Measurements from ENCODE around the gene ARMC10. TPM values are rescaled to one million over a fixed set of nuclear protein-coding genes. Genes with fewer than 3 reads are reported as not detected.
A peak's percentile ranks its signal among the peaks of the same experiment; 100 is the strongest.
"Not testable (repeated sequence)": the region's sequence is repeated elsewhere in the genome, so short reads cannot be mapped to it uniquely, and the experiment has no call there.

The ARMC10 gene
- total RNA-seq, 4 donors from 2014 or later: 42.6 to 61.0 (median 48.5) TPM

- H3K36me3 ChIP-seq: peaks cover 0 to 22% (median 3%) of the 10 kb centered on the region in 3 donors
- TF ChIP-seq CTCF (IDR thresholded peaks at IDR 0.05): no peak
- no peak for TF ChIP-seq POLR2A (IDR thresholded peaks at IDR 0.05)
- TF ChIP-seq EP300 (IDR thresholded peaks at IDR 0.05): no peak
- H3K27ac ChIP-seq: peak overlapping the region in 2 of 4 donors; percentile 33 to 48
- DNase-seq (ENCODE audit: low spot score in 2 of 2): no peak
- H3K4me3 ChIP-seq: no peak overlapping the region
- no peaks in the 10 kb centered on the region for H3K27me3 ChIP-seq
- 28 to 40% methylated on average over 12 of the region's 12 CpGs for WGBS, 2 donors
- peaks cover 0 to 15% (median 2%) of the 10 kb centered on the region in 4 donors for H3K4me1 ChIP-seq
- no peaks in the 10 kb centered on the region for H3K9me3 ChIP-seq
Observed at GRCh38 chr7:103106005-103106702, 31.2 kb downstream of the ARMC10 start.

- not testable (repeated sequence) for H3K9me3 ChIP-seq; DNase-seq (ENCODE audit: low spot score in 2 of 2); H3K4me3 ChIP-seq; H3K27me3 ChIP-seq
- Histone ChIP-seq H3K27ac (peak overlapping the region in 2 of 4 donors; percentile 33 to 48), H3K36me3 (peaks cover 0 to 22% (median 0%) of the 10 kb centered on the region in 3 donors), H3K4me1 (peaks cover 0 to 15% (median 2%) of the 10 kb centered on the region in 4 donors)
- 32 to 34% methylated on average over 6 of the region's 6 CpGs for WGBS, 2 donors
Observed at GRCh38 chr7:103106703-103107070, 31.7 kb downstream of the ARMC10 start.

GRCh38 chr7:103113164-103113563 is 38.2 kb downstream of the ARMC10 start:
- H3K27ac ChIP-seq: peak overlapping the region in 2 of 4 donors; percentile 75 to 80
- peaks cover 0 to 3% (median 0%) of the 10 kb centered on the region in 3 donors for H3K36me3 ChIP-seq
- H3K27me3 ChIP-seq: no peaks in the 10 kb centered on the region
- no peak for TF ChIP-seq CTCF (IDR thresholded peaks at IDR 0.05)
- no peak for TF ChIP-seq POLR2A (IDR thresholded peaks at IDR 0.05)
- peak in 1 of 2 donors; percentile 47 for TF ChIP-seq EP300 (IDR thresholded peaks at IDR 0.05)
- no peaks in the 10 kb centered on the region for H3K9me3 ChIP-seq
- H3K4me1 ChIP-seq: peaks cover 0 to 41% (median 4%) of the 10 kb centered on the region in 4 donors
- no peak for DNase-seq (ENCODE audit: low spot score in 2 of 2)
- no peak overlapping the region for H3K4me3 ChIP-seq
- WGBS, 2 donors: 57 to 68% methylated on average over 2 of the region's 2 CpGs

GRCh38 chr7:103114576-103115008 is 39.7 kb downstream of the ARMC10 start:
- no peaks in the 10 kb centered on the region for H3K9me3 ChIP-seq
- no peak overlapping the region for H3K4me3 ChIP-seq
- H3K27ac ChIP-seq: peak overlapping the region; percentile 7 to 80 (median 54)
- DNase-seq (ENCODE audit: low spot score in 2 of 2): no peak
- H3K4me1 ChIP-seq: peaks cover 0 to 41% (median 4%) of the 10 kb centered on the region in 4 donors
- no peak for TF ChIP-seq EP300 (IDR thresholded peaks at IDR 0.05)
- TF ChIP-seq POLR2A (IDR thresholded peaks at IDR 0.05): no peak
- no peak for TF ChIP-seq CTCF (IDR thresholded peaks at IDR 0.05)
- H3K36me3 ChIP-seq: peaks cover 0 to 6% (median 0%) of the 10 kb centered on the region in 3 donors
- WGBS, 2 donors: 38 to 55% methylated on average over 1 of the region's 1 CpG
- no peaks in the 10 kb centered on the region for H3K27me3 ChIP-seq

- 89 to 95% methylated on average over 4 of the region's 4 CpGs for WGBS, 2 donors
- TF ChIP-seq CTCF (IDR thresholded peaks at IDR 0.05) (no peak), EP300 (IDR thresholded peaks at IDR 0.05) (no peak), POLR2A (IDR thresholded peaks at IDR 0.05) (no peak)
Observed at GRCh38 chr7:103115771-103116170, 40.8 kb downstream of the ARMC10 start.

More at GRCh38 chr7:103115771-103116170, 40.8 kb downstream of the ARMC10 start:
- peaks cover 0 to 41% (median 4%) of the 10 kb centered on the region in 4 donors for H3K4me1 ChIP-seq
- no peak overlapping the region for H3K4me3 ChIP-seq
- H3K36me3 ChIP-seq: peaks cover 0 to 9% (median 0%) of the 10 kb centered on the region in 3 donors
- DNase-seq (ENCODE audit: low spot score in 2 of 2): no peak
- peak overlapping the region in 3 of 4 donors; percentile 55 to 80 (median 75) for H3K27ac ChIP-seq
- H3K9me3 ChIP-seq: no peaks in the 10 kb centered on the region
- no peaks in the 10 kb centered on the region for H3K27me3 ChIP-seq

All from tibial nerve (tissue), 4 donors.